DMS153 (cell line): Measurements from ENCODE around the gene TBX6.
"Not testable (repeated sequence)": the region's sequence is repeated elsewhere in the genome, so short reads cannot be mapped to it uniquely, and the experiment has no call there.

ENCODE experiments used
- DNase-seq: peaks from one replicate; lab custom pipeline; 2025; lab: John Stamatoyannopoulos, UW

The TBX6 gene, protein sequence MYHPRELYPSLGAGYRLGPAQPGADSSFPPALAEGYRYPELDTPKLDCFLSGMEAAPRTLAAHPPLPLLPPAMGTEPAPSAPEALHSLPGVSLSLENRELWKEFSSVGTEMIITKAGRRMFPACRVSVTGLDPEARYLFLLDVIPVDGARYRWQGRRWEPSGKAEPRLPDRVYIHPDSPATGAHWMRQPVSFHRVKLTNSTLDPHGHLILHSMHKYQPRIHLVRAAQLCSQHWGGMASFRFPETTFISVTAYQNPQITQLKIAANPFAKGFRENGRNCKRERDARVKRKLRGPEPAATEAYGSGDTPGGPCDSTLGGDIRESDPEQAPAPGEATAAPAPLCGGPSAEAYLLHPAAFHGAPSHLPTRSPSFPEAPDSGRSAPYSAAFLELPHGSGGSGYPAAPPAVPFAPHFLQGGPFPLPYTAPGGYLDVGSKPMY

DNA sequence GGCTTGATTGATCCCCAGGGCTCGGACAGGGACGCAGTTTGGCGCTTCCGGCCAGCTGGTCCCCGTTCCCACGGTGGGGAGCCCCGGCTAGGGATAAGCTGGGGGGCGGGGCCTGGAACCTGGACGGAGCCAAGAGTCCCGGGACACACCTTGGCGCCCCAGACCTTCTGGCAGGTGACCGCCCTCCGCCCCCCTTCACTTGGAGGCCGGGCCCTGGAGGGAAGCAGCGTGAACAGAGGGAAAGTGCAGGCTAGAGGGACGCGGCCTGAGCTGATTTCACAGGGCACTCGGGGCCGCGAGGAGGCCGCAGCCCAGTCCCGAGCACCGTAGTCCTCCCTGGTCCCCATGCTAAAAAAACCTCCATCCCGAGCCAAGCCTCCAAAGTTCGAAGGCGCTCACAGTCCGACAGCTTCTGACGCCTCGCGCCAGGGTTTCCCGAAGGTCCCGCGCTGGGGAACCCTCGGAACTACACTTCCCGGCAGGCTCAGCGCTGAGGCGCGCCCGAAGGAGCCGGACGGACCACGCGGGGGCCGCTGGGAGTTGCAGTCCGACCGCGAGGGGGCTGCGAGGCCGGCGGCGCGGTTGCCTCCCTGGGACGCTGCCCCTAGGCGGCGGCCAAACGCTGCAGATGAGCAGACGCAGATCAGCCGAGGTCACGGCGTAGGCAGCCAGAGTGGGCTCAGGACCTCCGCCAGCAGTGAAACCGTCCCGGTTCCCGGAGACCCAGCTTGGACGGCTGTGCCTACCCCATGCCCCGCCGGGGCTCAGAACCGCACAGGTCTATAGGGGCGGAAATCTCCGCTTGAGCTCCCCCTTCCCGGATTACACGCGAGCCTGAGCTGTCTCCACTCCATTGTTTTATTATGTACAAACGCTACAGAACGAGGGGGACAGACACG, at the start of gene TBX6:
Gene TBX6 (minus strand): TSS at position 451 of the 899 bp plus-strand sequence. CDS start 731 bp downstream, outside the sequence.
- DNase-seq: peak; percentile 85

- DNase-seq: peak; percentile 88
Observed at GRCh38 chr16:30139583-30140481, 48.1 kb upstream of the TBX6 start.

- no peak for DNase-seq
Observed at GRCh38 chr16:30137897-30138296, 46.2 kb upstream of the TBX6 start.

DNA sequence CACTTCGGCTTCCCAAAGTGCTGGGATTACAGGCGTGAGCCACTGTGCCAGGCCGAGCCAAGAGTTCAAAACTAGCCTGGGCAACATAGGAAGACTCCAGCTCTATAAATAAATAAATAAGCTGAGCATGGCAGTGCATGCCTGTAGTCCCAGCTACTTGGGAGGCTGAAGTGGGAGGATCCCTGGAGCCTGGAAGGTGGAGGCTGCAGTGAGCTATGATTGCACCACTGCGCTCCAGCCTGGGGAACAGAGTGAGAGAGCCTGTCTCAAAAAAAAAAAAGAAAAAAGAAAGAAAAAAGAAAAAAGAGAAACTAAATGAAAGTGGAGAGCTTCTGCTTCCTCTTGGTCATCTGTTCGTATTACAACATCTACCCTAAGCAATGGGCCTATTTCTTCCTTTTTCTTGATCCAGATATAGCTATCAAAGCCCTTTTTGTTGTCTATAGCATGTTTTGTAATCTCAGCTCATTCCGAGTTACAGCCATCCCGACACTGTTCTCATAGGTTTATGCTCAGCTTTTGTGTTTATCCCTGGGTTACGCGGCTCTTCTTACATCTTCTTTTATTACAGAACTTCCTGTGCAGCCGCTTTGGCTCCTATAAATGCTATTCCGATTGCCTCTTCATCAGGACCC, 45.4 kb upstream of the TBX6 start:
- peak; percentile 64 for DNase-seq

- DNase-seq: no peak
Observed at GRCh38 chr16:30132591-30132990, 40.9 kb upstream of the TBX6 start.

DNA sequence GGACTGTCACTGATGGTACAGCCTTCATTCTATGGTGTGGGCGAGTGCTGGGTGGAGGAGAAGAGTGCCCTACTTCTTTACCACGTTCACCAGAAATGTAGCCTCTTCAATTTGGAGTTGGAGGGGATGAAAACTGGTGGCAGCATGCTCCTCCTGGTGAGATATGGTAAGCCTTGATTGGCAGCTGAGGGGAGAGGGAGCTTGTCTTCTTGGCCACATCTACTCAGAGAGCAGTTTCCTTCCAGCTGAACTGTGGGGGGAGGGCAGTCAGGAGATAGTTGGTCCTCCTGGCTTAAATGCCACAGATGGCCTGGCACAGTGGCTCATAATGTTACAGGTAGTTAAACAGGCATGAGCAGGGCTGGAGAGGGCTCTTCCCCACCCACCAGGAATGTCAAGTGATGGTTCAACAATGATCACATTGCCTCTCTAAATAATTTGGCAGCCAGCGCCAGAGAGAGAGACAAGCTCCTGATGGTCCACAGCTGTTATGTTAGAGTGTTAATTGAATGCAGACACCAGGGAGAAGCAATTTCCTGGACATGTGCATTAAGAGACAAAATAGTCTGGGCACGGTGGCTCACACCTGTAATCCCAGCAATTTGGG, 40.2 kb upstream of the TBX6 start:
- peak; percentile 93 for DNase-seq

GRCh38 chr16:30127993-30128392, 36.3 kb upstream of the TBX6 start:
- no peak for DNase-seq

GRCh38 chr16:30125690-30126089, 34.0 kb upstream of the TBX6 start:
- DNase-seq: not testable (repeated sequence)

- DNase-seq: no peak
Observed at GRCh38 chr16:30124985-30125379, 33.3 kb upstream of the TBX6 start.

DNA sequence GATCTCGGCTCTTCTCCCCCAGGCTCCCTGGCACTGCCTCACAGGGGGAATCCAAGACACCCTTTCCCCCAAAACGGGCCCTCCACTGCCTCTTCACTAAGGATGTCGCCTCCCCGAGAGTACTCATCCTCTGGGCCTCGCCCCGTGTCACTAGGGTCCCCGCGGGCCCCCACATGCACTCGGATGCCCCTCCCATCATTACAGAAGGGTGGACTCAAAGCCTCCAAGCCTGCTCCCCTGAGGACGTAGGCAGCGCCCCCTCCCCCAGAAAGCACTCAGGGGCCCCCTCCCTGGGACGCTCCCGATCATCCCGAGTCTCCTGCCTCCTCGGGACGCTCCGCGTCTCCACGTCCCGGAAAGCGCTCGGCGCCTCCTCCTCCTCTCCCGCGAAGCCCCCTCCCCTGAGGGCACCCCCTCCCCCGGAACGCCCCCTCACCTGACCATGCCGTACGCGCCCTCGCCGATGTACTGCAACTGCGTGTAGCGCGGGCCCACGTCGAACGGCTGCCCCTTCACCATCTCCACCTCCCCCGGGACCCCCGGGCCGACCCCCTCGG, 31.0 kb upstream of the TBX6 start:
- DNase-seq: no peak

- no peak for DNase-seq
Observed at GRCh38 chr16:30121741-30122571, 30.2 kb upstream of the TBX6 start.

- DNase-seq: no peak
Observed at GRCh38 chr16:30120340-30121105, 28.8 kb upstream of the TBX6 start.

DNA sequence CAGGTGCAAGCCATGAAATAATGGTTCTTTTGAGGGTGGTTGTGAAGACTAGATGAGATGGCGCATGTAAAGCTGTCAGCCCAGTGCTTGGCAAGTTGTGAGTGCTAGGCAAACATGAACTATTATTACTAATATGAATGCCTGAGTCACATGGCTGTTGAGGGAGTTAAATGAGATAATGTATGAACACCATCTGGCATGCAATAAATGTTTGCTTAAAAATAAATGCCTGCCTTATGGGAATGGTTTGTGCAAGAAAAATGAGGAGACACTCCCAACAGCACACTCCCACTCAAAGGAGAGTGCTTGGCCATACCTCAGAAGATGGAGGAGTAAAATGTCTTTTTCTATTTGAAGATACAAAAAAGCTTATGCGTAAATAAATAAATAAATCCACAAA, 27.7 kb upstream of the TBX6 start:
- DNase-seq: no peak

DNA sequence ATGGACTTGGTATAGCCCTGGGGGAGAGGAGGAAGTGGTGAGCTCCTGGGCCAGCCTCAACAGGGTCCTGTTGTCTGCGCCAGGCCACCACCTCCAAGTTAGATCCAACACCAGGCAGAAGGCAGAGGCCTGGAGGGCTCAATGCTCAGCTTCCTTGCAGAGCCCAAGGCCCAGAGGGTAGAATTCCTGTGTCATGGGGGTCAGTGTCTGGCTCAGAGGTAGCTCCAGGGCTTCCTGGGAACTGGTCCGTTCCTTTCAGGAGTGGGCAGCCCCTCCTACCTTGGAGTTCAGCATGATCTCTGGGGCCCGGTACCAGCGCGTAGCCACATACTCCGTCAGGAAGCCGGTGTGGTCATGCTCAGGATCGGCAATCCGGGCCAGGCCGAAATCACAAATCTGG, 26.0 kb upstream of the TBX6 start:
- DNase-seq: no peak

DNA sequence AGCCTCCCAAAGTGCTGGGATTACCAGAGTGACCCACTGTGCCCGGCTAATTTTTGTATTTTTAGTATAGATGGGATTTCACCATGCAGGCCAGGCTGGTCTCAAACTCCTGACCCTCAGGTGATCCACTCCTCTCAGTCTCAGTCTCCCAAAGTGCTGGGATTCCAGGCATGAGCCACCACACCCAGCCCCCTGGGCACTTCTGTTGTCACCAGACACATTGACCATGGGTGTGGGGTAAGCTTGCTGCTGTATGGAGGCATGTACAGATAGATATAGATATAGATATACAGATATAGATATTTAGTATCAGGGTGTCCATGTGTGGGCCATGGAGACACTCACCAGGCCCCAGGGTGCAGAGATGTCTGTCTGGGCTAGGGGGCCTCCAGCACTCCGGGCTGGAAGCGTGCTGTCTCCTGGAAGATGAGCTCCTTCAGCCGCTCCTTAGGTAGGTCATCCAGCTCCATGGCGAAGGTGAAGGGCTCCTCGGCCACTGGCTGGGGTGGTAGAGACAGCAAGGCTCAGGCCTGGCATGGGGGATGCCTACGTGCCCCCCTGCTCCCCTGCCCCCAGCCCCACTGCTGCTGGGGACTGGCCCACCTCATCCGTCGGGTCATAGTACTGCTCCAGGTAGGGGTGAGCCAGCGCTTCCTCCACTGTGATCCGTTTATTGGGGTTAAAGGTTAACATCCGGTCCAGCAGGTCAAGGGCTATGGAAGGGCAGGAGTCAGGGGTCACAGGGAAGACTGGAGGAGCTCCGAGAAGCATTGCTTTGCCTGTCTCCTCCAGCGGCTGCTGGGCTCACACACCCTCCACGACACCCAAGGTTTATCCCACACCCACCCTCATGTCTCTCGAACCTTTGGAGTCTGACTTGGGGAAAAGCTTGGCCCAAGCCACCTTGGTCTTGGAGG, 24.8 kb upstream of the TBX6 start:
- DNase-seq: no peak

GRCh38 chr16:30115238-30115637, 23.5 kb upstream of the TBX6 start:
- no peak for DNase-seq

DNA sequence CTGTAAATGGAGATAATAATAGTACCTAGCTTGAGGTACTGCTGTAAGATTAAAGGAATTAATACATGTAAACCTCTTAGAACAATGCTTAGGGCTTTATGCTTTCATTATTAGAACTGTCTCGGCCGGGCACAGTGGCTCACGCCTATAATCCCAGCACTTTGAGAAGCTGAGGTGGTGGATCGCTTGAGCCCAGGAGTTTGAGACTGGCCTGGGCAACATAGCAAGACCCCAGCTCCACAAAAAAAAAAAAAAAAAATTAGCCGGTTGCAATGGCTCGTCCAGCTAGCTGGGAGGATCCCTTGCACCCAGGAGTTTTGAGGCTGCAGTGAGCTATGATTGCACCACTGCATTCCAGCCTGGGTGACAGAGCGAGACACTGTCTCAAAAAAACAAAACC, 23.1 kb upstream of the TBX6 start:
- not testable (repeated sequence) for DNase-seq

DNA sequence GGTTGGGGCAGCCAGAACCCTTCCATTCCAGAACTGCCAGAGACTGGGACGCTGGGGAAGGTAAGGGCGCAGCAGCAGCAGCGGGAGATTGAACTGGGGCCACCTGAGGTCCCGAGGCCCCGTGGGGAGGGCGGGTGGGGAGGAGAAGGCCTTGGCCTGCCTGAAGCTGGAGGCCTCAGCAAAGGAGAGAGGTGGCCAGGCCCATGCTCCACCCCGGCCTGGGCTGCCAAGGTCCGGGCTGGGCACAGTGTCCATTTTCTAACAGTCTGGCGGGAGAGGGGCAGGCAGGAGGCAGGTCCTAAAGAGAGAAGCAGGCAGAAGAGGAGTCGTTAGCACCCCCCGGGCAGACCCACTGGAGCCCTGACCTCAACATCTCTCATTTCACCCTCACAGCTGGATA, 22.7 kb upstream of the TBX6 start:
- no peak for DNase-seq
